ENCODE data around the gene ECM1. TPM values are rescaled to one million over a fixed set of nuclear protein-coding genes. Genes with fewer than 3 reads are reported as not detected.

Gene ECM1
- total RNA-seq, 4 donors from 2014 or later = 17.4 to 32.9 (median 18.6) TPM

GRCh38 chr1:150516050-150516591 is 8.2 kb downstream of the ECM1 start:
- intact Hi-C loops (cut with DNase I) = no loop called here
- Histone ChIP-seq H3K27me3 (no peaks in the 10 kb centered on the region), H3K4me1 (peaks cover 12 to 31% (median 29%) of the 10 kb centered on the region in 4 donors), H3K4me3 (peak overlapping the region; percentile 56 to 70 (median 62)), H3K27ac (replicated peaks in 1 of 4) (peak overlapping the region; percentile 85 to 89 (median 87)), H3K36me3 (peaks cover 0 to 16% (median 12%) of the 10 kb centered on the region in 4 donors), H3K9me3 (no peaks in the 10 kb centered on the region)
- TF ChIP-seq CTCF (IDR thresholded peaks at IDR 0.05) (peak in 1 of 3 experiments; percentile 11), POLR2AphosphoS5 (IDR thresholded peaks at IDR 0.05) (no peak)
- WGBS = 2% methylated on average over 19 of the region's 19 CpGs
- no peak for DNase-seq (ENCODE audit: extremely low spot score)

- Histone ChIP-seq H3K9me3 (no peaks in the 10 kb centered on the region), H3K27ac (replicated peaks in 1 of 4) (peak overlapping the region; percentile 85 to 89 (median 87)), H3K27me3 (no peaks in the 10 kb centered on the region), H3K4me3 (peak overlapping the region; percentile 56 to 70 (median 62)), H3K36me3 (peaks cover 0 to 11% (median 7%) of the 10 kb centered on the region in 4 donors), H3K4me1 (peaks cover 12 to 31% (median 29%) of the 10 kb centered on the region in 4 donors)
- DNase-seq (ENCODE audit: extremely low spot score) = no peak
- intact Hi-C loops (cut with DNase I) = no loop called here
- TF ChIP-seq EP300 (IDR thresholded peaks at IDR 0.05) (no peak), CTCF (IDR thresholded peaks at IDR 0.05) (peak in 2 of 3 experiments; percentile 12 to 36), POLR2AphosphoS5 (IDR thresholded peaks at IDR 0.05) (no peak), POLR2A (IDR thresholded peaks at IDR 0.05; ENCODE audit: low read depth) (no peak)
- 32% methylated on average over 4 of the region's 4 CpGs for WGBS
Measured at GRCh38 chr1:150516616-150517015, 8.7 kb downstream of the ECM1 start.

GRCh38 chr1:150521196-150521968 is 13.5 kb downstream of the ECM1 start:
- TF ChIP-seq EP300 (IDR thresholded peaks at IDR 0.05) = no peak
- no peak for TF ChIP-seq CTCF (IDR thresholded peaks at IDR 0.05)
- no peak for TF ChIP-seq POLR2AphosphoS5 (IDR thresholded peaks at IDR 0.05)

GRCh38 chr1:150525348-150525747 is 17.4 kb downstream of the ECM1 start:
- no peaks in the 10 kb centered on the region for H3K9me3 ChIP-seq
- intact Hi-C loops (cut with DNase I) = no loop called here
- 86% methylated on average over 3 of the region's 3 CpGs for WGBS

More at GRCh38 chr1:150521196-150521968, 13.5 kb downstream of the ECM1 start:
- Histone ChIP-seq H3K4me1 (peaks cover under 1 to 12% (median 12%) of the 10 kb centered on the region in 4 donors), H3K36me3 (no peaks in the 10 kb centered on the region), H3K27ac (replicated peaks in 1 of 4) (no peak overlapping the region), H3K4me3 (no peak overlapping the region), H3K9me3 (no peaks in the 10 kb centered on the region), H3K27me3 (no peaks in the 10 kb centered on the region)
- WGBS = 53% methylated on average over 1 of the region's 1 CpG
- DNase-seq (ENCODE audit: extremely low spot score) = no peak
- intact Hi-C loops (cut with DNase I) = no loop called here

More at GRCh38 chr1:150525348-150525747, 17.4 kb downstream of the ECM1 start:
- Histone ChIP-seq H3K27me3 (no peaks in the 10 kb centered on the region), H3K27ac (replicated peaks in 1 of 4) (no peak overlapping the region), H3K36me3 (no peaks in the 10 kb centered on the region), H3K4me1 (peaks cover 3 to 18% (median 15%) of the 10 kb centered on the region in 4 donors), H3K4me3 (no peak overlapping the region)
- no peak for TF ChIP-seq POLR2A (IDR thresholded peaks at IDR 0.05; ENCODE audit: low read depth)
- TF ChIP-seq CTCF (IDR thresholded peaks at IDR 0.05) = no peak
- no peak for TF ChIP-seq EP300 (IDR thresholded peaks at IDR 0.05)
- TF ChIP-seq POLR2AphosphoS5 (IDR thresholded peaks at IDR 0.05) = no peak
- no peak for DNase-seq (ENCODE audit: extremely low spot score)
